ENCODE results near the gene CORO2B.

DNA sequence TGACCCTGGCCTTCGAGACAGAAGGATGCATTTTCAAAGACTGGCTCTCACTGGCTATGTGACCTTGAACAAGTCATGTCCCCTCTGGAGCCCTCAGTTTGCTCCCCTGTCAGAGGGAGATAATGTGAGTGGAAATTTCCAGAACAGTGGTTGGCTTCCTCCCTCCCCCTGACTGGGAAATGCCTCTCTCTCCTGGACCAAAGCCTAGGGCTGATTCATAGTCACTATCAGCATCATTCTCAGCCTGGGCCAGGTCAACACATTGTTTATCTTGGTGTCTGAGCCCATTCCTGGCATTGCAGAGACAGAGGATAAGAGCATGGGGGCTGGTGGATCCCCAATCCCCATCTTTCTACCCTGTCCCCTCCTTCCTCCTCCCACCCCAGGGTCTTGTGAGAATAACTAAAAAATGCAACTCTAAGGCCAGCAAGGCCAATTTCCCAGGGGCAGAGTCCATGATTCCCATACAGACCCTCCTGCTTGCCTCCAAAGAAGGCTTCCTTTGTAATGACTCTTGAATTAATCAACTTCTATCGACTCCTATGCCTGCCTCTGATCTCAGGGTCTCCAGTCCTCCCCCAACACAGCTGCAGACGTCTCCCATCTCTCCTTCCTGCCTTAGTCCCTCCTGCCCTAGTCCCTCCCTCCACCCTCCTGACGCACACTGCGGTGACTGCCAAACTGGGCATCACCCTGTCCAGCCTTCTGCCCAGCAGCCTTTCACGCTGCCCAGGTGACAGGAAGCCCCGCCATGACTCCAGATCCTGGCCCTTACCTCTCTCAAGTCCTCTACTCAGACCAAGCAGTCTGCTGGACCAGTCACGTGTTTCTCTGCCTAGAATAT, 35.4 kb upstream of the CORO2B start:
- TF ChIP-seq, protein P1, sequence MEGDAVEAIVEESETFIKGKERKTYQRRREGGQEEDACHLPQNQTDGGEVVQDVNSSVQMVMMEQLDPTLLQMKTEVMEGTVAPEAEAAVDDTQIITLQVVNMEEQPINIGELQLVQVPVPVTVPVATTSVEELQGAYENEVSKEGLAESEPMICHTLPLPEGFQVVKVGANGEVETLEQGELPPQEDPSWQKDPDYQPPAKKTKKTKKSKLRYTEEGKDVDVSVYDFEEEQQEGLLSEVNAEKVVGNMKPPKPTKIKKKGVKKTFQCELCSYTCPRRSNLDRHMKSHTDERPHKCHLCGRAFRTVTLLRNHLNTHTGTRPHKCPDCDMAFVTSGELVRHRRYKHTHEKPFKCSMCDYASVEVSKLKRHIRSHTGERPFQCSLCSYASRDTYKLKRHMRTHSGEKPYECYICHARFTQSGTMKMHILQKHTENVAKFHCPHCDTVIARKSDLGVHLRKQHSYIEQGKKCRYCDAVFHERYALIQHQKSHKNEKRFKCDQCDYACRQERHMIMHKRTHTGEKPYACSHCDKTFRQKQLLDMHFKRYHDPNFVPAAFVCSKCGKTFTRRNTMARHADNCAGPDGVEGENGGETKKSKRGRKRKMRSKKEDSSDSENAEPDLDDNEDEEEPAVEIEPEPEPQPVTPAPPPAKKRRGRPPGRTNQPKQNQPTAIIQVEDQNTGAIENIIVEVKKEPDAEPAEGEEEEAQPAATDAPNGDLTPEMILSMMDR (IDR thresholded peaks at IDR 0.05; ENCODE audit: borderline replicate concordance, extremely low read depth, low read length, poor library complexity, severe bottlenecking) = no peak
- no peak for TF ChIP-seq EZH2 (IDR thresholded peaks at IDR 0.05; ENCODE audit: borderline replicate concordance, low read depth, low read length, severe bottlenecking)

Data from DND-41 (cell line).